Lower lobe of right lung (tissue), 2 donors: ENCODE results near the gene OPRM1. TPM values are rescaled to one million over a fixed set of nuclear protein-coding genes. Genes with fewer than 3 reads are reported as not detected.

Experiments used
- ATAC-seq, 2 donors: fragments of 200-7000 bp; cut with Tn5 transposase; one replicate each; pipeline ENCODE4 v1.9.1; 2020 to 2022; ENCODE audit warnings: mild to moderate bottlenecking in 2 of 2, moderate library complexity in 2 of 2
- DNase-seq: peaks from one replicate; pipeline ENCODE4 v3.0.0-alpha.2; 2020
- H3K27ac ChIP-seq: fragments of 200-600 bp; one replicate; pipeline ENCODE4 v1.8.0; 2022
- H3K27me3 ChIP-seq: fragments of 200-600 bp; one replicate; pipeline ENCODE4 v1.8.0; 2022; ENCODE audit warnings: low read depth
- H3K36me3 ChIP-seq: fragments of 200-600 bp; one replicate; pipeline ENCODE4 v1.8.0; 2022; ENCODE audit warnings: mild to moderate bottlenecking
- H3K4me1 ChIP-seq: fragments of 200-600 bp; one replicate; pipeline ENCODE4 v1.8.0; 2022
- H3K4me3 ChIP-seq: fragments of 200-600 bp; one replicate; pipeline ENCODE4 v1.8.0; 2022; ENCODE audit warnings: mild to moderate bottlenecking
- H3K9me3 ChIP-seq: fragments of 200-600 bp; one replicate; pipeline ENCODE4 v1.8.0; 2022
- CTCF ChIP-seq: fragments of 200-600 bp; IDR thresholded peaks from one replicate; pipeline ENCODE4 v1.8.0; 2022; ENCODE audit warnings: antibody characterized with exemption, mild to moderate bottlenecking
- intact Hi-C: fragments of 100-400 bp; cut with DNase I; formaldehyde crosslinking; loops from one replicate; pipeline ENCODE4 v1.11.0; 2022
- total RNA-seq: library from RNA; stranded (reverse); fragmentation: NEBNext Ultra II Directional; extraction: Animal tissue kit (Norgen Biotek cat#: 25700); gene quantifications from one replicate; pipeline ENCODE4 v1.2.1, GENCODE V29; 2021
- donor health status: DM: no; HTN: yes; CAD: no; lungs with severe emphysema.

The OPRM1 gene
- total RNA-seq, 1 donor from 2014 or later = not detected

- DNase-seq = no peak
- intact Hi-C loops = no loop called here
- TF ChIP-seq CTCF = no peak
Measured at GRCh38 chr6:154095571-154095970, 56.5 kb downstream of the OPRM1 start.

GRCh38 chr6:154096316-154096715 lies 57.3 kb downstream of the OPRM1 start:
- ATAC-seq (no peak), DNase-seq (no peak)
- Histone ChIP-seq H3K36me3 (no peaks in the 10 kb centered on the region), H3K4me3 (no peak overlapping the region), H3K9me3 (no peaks in the 10 kb centered on the region), H3K27ac (no peak overlapping the region), H3K27me3 (no peaks in the 10 kb centered on the region), H3K4me1 (no peaks in the 10 kb centered on the region)
- intact Hi-C loops = no loop called here
- TF ChIP-seq CTCF = no peak

More at GRCh38 chr6:154095571-154095970, 56.5 kb downstream of the OPRM1 start:
- no peaks in the 10 kb centered on the region for H3K27me3 ChIP-seq
- no peaks in the 10 kb centered on the region for H3K36me3 ChIP-seq
- no peaks in the 10 kb centered on the region for H3K9me3 ChIP-seq
- no peak for ATAC-seq
- no peak overlapping the region for H3K27ac ChIP-seq
- H3K4me3 ChIP-seq = no peak overlapping the region
- H3K4me1 ChIP-seq = no peaks in the 10 kb centered on the region

GRCh38 chr6:154096834-154097233 lies 57.8 kb downstream of the OPRM1 start:
- H3K27ac ChIP-seq = no peak overlapping the region
- no peak for TF ChIP-seq CTCF
- DNase-seq = no peak
- no peaks in the 10 kb centered on the region for H3K4me1 ChIP-seq
- no peak for ATAC-seq
- H3K36me3 ChIP-seq = no peaks in the 10 kb centered on the region
- H3K27me3 ChIP-seq = no peaks in the 10 kb centered on the region
- intact Hi-C loops = no loop called here
- no peak overlapping the region for H3K4me3 ChIP-seq
- H3K9me3 ChIP-seq = no peaks in the 10 kb centered on the region

GRCh38 chr6:154099211-154099610 lies 60.2 kb downstream of the OPRM1 start:
- intact Hi-C loops = no loop called here
- DNase-seq (no peak), ATAC-seq (no peak)
- no peaks in the 10 kb centered on the region for H3K27me3 ChIP-seq
- no peak overlapping the region for H3K4me3 ChIP-seq
- H3K27ac ChIP-seq = no peak overlapping the region
- H3K9me3 ChIP-seq = no peaks in the 10 kb centered on the region
- H3K4me1 ChIP-seq = no peaks in the 10 kb centered on the region
- TF ChIP-seq CTCF = no peak
- H3K36me3 ChIP-seq = no peaks in the 10 kb centered on the region

GRCh38 chr6:154106251-154106650 lies 67.2 kb downstream of the OPRM1 start:
- TF ChIP-seq CTCF = no peak
- H3K4me3 ChIP-seq = no peak overlapping the region
- H3K36me3 ChIP-seq = no peaks in the 10 kb centered on the region
- DNase-seq = no peak
- intact Hi-C loops = no loop called here
- peak; percentile 57 to 78 for ATAC-seq
- H3K4me1 ChIP-seq = no peaks in the 10 kb centered on the region
- H3K27me3 ChIP-seq = no peaks in the 10 kb centered on the region
- H3K9me3 ChIP-seq = no peaks in the 10 kb centered on the region
- H3K27ac ChIP-seq = no peak overlapping the region

- H3K36me3 ChIP-seq = no peaks in the 10 kb centered on the region
- no peak overlapping the region for H3K27ac ChIP-seq
- H3K27me3 ChIP-seq = no peaks in the 10 kb centered on the region
- DNase-seq (no peak), ATAC-seq (no peak)
- no peak for TF ChIP-seq CTCF
- intact Hi-C loops = no loop called here
- H3K4me3 ChIP-seq = no peak overlapping the region
- no peaks in the 10 kb centered on the region for H3K4me1 ChIP-seq
- no peaks in the 10 kb centered on the region for H3K9me3 ChIP-seq
Measured at GRCh38 chr6:154111025-154111424, 72.0 kb downstream of the OPRM1 start.
